Loucy (cell line): ENCODE results near the gene CFAP68.

Experiments used
- H2AFZ ChIP-seq: fragments of 200-600 bp; sonication (generic); 2 replicates; pipeline ENCODE4 v1.6.0; 2016; ENCODE audit warnings: antibody characterized with exemption, mild to moderate bottlenecking, low read length, moderate library complexity
- H3F3A ChIP-seq: fragments of 200-600 bp; 2 replicates; pipeline ENCODE4 v1.6.0; 2016; ENCODE audit warnings: antibody characterized with exemption, low read depth, mild to moderate bottlenecking
- H3K27me3 ChIP-seq: fragments of 200-600 bp; sonication (generic); 2 replicates; pipeline ENCODE4 v1.6.1; 2014; ENCODE audit warnings: low read length, mild to moderate bottlenecking; ENCODE audit not compliant: insufficient read depth, poor library complexity, severe bottlenecking
- H3K36me3 ChIP-seq: fragments of 200-600 bp; sonication (generic); 2 replicates; pipeline ENCODE4 v1.6.1; 2016; ENCODE audit warnings: low read length; ENCODE audit not compliant: insufficient read depth
- H3K4me1 ChIP-seq: fragments of 200-600 bp; sonication (generic); 2 replicates; pipeline ENCODE4 v1.5.1; 2014; ENCODE audit warnings: low read length, mild to moderate bottlenecking; ENCODE audit not compliant: insufficient read depth, poor library complexity, severe bottlenecking
- H3K4me2 ChIP-seq: fragments of 200-600 bp; sonication (generic); 2 replicates; pipeline ENCODE4 v1.6.0; 2014; ENCODE audit warnings: antibody characterized with exemption, low read length, low read depth, mild to moderate bottlenecking; ENCODE audit not compliant: poor library complexity, severe bottlenecking
- H3K4me3 ChIP-seq: fragments of 200-600 bp; sonication (generic); 2 replicates; pipeline ENCODE4 v1.5.1; 2014; ENCODE audit warnings: low read length, mild to moderate bottlenecking, mixed read lengths; ENCODE audit not compliant: poor library complexity, severe bottlenecking
- H3K79me2 ChIP-seq: fragments of 200-600 bp; sonication (generic); 2 replicates; pipeline ENCODE4 v1.6.1; 2014; ENCODE audit warnings: low read length; ENCODE audit not compliant: insufficient read depth
- H3K9ac ChIP-seq: fragments of 200-600 bp; sonication (generic); 2 replicates; pipeline ENCODE4 v1.6.0; 2014; ENCODE audit warnings: mild to moderate bottlenecking, low read depth, low read length, moderate library complexity; ENCODE audit not compliant: poor library complexity, severe bottlenecking
- H3K9me2 ChIP-seq: fragments of 200-600 bp; sonication (generic); replicated peaks from 2 replicates; pipeline ENCODE4 v1.6.1; 2016; ENCODE audit warnings: low read depth, low read length, mixed read lengths
- H3K9me3 ChIP-seq: fragments of 200-600 bp; sonication (generic); 2 replicates; pipeline ENCODE4 v1.6.1; 2014; ENCODE audit warnings: mild to moderate bottlenecking, antibody characterized with exemption, low read length, low read depth; ENCODE audit not compliant: insufficient read depth
- H4K20me1 ChIP-seq: fragments of 200-600 bp; sonication (generic); 2 replicates; pipeline ENCODE4 v1.6.0; 2014; ENCODE audit warnings: antibody characterized with exemption, low read length, mild to moderate bottlenecking; ENCODE audit not compliant: insufficient read depth, poor library complexity, severe bottlenecking
- EZH2phosphoT487 ChIP-seq: fragments of 200-600 bp; IDR thresholded peaks from 2 replicates; pipeline ENCODE4 v1.6.1; 2018; ENCODE audit warnings: antibody characterized with exemption, mild to moderate bottlenecking, moderate library complexity, borderline replicate concordance
- TF ChIP-seq, protein P1 (sequence below): fragments of 200-600 bp; sonication (generic); conservative IDR thresholded peaks from 2 replicates; pipeline ENCODE4 v1.5.1; 2014; ENCODE audit warnings: mild to moderate bottlenecking, antibody characterized with exemption, low read length

Gene CFAP68

DNA sequence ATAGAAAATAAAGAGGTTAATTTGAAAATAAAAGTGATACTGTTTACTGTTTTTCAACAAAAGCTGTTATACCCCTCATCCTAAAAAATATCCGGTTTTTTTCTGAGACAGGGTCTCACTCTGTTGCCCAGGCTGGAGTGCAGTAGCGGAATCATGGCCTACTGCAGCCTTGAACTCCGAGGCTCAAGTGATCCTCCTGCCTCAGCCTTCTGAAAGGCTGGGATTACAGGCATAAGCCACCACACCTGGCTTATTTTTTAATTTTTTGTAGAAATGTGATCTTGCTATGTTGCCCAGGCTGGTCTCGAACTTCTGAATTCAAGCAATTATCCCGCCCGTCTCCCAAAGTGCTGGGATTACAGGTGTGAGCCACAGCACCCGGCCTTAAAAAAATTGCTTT is 43.7 kb upstream of the CFAP68 start:
- H3K27me3 ChIP-seq = no peaks in the 10 kb centered on the region
- H3K4me1 ChIP-seq = peaks cover 26% of the 10 kb centered on the region
- peaks cover 30% of the 10 kb centered on the region for H3K36me3 ChIP-seq
- H3K4me2 ChIP-seq = peak overlapping the region; percentile 62
- H3K79me2 ChIP-seq = no peaks in the 10 kb centered on the region
- no peak overlapping the region for H2AFZ ChIP-seq
- TF ChIP-seq, protein P1, sequence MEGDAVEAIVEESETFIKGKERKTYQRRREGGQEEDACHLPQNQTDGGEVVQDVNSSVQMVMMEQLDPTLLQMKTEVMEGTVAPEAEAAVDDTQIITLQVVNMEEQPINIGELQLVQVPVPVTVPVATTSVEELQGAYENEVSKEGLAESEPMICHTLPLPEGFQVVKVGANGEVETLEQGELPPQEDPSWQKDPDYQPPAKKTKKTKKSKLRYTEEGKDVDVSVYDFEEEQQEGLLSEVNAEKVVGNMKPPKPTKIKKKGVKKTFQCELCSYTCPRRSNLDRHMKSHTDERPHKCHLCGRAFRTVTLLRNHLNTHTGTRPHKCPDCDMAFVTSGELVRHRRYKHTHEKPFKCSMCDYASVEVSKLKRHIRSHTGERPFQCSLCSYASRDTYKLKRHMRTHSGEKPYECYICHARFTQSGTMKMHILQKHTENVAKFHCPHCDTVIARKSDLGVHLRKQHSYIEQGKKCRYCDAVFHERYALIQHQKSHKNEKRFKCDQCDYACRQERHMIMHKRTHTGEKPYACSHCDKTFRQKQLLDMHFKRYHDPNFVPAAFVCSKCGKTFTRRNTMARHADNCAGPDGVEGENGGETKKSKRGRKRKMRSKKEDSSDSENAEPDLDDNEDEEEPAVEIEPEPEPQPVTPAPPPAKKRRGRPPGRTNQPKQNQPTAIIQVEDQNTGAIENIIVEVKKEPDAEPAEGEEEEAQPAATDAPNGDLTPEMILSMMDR = no peak
- TF ChIP-seq EZH2phosphoT487 = no peak
- H3K9me3 ChIP-seq = no peaks in the 10 kb centered on the region
- H3K9ac ChIP-seq = no peak overlapping the region
- H4K20me1 ChIP-seq = no peaks in the 10 kb centered on the region
- no peak overlapping the region for H3K4me3 ChIP-seq
- no peaks in the 10 kb centered on the region for H3K9me2 ChIP-seq
- H3F3A ChIP-seq = peaks cover 4% of the 10 kb centered on the region; the same call in 1 of the 2 replicates

DNA sequence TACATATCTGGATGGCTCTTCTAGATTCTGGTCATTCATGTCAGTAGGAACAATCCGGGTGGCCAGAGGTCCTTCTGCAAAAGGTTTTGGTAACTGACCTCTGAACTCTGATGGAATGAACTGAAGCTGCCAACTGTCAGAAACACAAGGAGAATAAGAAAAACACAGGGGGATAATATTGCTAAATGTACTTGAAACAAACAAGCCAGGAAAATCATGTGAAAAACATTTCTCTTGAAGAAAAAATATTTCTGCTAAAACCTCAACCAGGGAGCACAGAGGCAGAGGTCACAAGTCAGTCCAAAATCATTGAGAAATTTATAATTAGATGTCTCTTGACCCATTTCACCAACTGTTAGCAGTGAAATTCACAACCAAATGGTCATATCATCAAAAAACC is 43.2 kb upstream of the CFAP68 start:
- no peak overlapping the region for H2AFZ ChIP-seq

DNA sequence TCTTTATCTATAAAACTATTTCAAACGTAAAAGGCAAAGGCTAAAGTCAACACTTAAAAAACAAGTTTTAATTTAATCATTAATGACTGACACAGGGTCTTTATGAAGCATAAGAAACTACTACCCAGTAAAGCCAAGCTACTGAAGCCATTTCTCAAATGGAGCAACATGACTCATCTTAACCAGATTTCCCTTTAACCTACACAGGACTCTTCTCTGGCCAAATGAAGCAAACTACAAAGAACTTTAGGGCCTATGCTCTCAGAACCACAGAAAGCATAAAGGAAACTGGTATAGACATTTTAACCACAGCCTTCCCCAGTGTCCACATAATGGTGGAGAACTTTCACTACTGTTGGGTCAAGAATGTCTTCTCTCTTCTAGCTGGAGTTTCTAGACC is 42.6 kb upstream of the CFAP68 start:
- Histone ChIP-seq H3K4me1 (peaks cover 26% of the 10 kb centered on the region), H3K9me3 (no peaks in the 10 kb centered on the region), H3K4me2 (peak overlapping the region; percentile 62), H4K20me1 (no peaks in the 10 kb centered on the region), H3K36me3 (peaks cover 30% of the 10 kb centered on the region), H3K9ac (no peak overlapping the region), H2AFZ (no peak overlapping the region), H3F3A (peaks cover 4% of the 10 kb centered on the region; the same call in 1 of the 2 replicates), H3K27me3 (no peaks in the 10 kb centered on the region), H3K9me2 (no peaks in the 10 kb centered on the region), H3K79me2 (no peaks in the 10 kb centered on the region), H3K4me3 (peak overlapping the region; percentile 32)
- TF ChIP-seq, protein P1 = no peak
- TF ChIP-seq EZH2phosphoT487 = no peak

More for the DNA sequence above, 43.2 kb upstream of the CFAP68 start:
- H3K9me2 ChIP-seq = no peaks in the 10 kb centered on the region
- H3K79me2 ChIP-seq = no peaks in the 10 kb centered on the region
- H3K36me3 ChIP-seq = peaks cover 30% of the 10 kb centered on the region
- no peak overlapping the region for H3K9ac ChIP-seq
- H3K27me3 ChIP-seq = no peaks in the 10 kb centered on the region
- TF ChIP-seq EZH2phosphoT487 = no peak
- TF ChIP-seq, protein P1 = no peak
- peaks cover 4% of the 10 kb centered on the region; the same call in 1 of the 2 replicates for H3F3A ChIP-seq
- H4K20me1 ChIP-seq = no peaks in the 10 kb centered on the region
- H3K4me1 ChIP-seq = peaks cover 26% of the 10 kb centered on the region
- no peaks in the 10 kb centered on the region for H3K9me3 ChIP-seq
- peak overlapping the region; percentile 62 for H3K4me2 ChIP-seq
- no peak overlapping the region for H3K4me3 ChIP-seq
